ENCODE measurements around the gene KDM2B. TPM values are rescaled to one million over a fixed set of nuclear protein-coding genes. Genes with fewer than 3 reads are reported as not detected.

Gene KDM2B
- total and polyA plus RNA-seq, 2 of the 8 experiments (the other 6 are each of a cell fraction or from before 2014, with no cell fraction given), result 111 to 162 TPM

DNA sequence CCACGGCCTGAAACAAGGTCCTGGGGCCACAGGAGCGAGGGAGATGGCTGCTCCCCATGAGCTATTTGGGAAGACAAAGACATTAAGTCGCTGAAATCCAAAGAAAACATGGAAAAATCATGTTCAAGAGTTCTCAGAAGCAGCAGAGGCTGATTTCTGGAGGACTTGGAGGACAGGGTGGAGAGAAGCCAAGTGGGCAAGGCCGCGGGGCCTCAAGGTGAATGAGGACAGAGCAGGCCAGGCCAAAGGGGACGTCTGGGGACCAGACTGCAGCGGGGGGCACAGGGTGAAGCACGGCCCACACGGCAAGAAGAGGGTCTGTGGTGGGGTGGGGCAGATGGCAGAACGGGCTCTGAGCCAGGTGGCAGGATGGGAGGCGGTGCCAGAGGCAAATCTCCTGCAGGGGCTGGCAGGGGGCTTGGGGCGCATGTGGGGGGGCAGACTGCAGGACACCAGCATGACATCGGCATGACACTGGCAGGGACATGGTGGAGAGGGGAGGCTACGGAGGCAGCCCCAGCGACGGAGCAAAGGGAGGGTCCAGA is 132.0 kb downstream of the KDM2B start:
- FAIRE-seq, result no peak
- POLR2A ChIA-PET (ENCODE audit: partially characterized antibody), result no interaction called here
- CTCF ChIA-PET (ENCODE audit: partially characterized antibody), result interaction anchor here (0.8 to 1.2 kb wide), 2 partner anchors 10 to 38 kb away, joined by 3 to 6 read pairs; no protein-coding TSS in a partner anchor
- TF ChIP-seq CEBPB (IDR thresholded peaks at IDR 0.05; ENCODE audit: low read depth, low read length), result no peak
- no peak for TF ChIP-seq RNF2 (IDR thresholded peaks at IDR 0.05; ENCODE audit: borderline replicate concordance, low read depth, low read length, missing control alignments, poor library complexity, severe bottlenecking)
- TF ChIP-seq, protein P1, sequence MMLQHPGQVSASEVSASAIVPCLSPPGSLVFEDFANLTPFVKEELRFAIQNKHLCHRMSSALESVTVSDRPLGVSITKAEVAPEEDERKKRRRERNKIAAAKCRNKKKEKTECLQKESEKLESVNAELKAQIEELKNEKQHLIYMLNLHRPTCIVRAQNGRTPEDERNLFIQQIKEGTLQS (IDR thresholded peaks at IDR 0.05; ENCODE audit: insufficient read depth, low read depth, low read length), result no peak
- no peak for TF ChIP-seq TCF12 (IDR thresholded peaks at IDR 0.05; ENCODE audit: low read depth, low read length)
- TF ChIP-seq MAFK (IDR thresholded peaks at IDR 0.05; ENCODE audit: low read depth, low read length), result no peak
- TF ChIP-seq HDAC2 (IDR thresholded peaks at IDR 0.05; ENCODE audit: borderline replicate concordance in 1 of 2, low read depth in 2 of 2, low read length in 2 of 2), result no peak
- no peak for TF ChIP-seq SP4 (IDR thresholded peaks at IDR 0.05; ENCODE audit: low read length)
- TF ChIP-seq, protein P2, sequence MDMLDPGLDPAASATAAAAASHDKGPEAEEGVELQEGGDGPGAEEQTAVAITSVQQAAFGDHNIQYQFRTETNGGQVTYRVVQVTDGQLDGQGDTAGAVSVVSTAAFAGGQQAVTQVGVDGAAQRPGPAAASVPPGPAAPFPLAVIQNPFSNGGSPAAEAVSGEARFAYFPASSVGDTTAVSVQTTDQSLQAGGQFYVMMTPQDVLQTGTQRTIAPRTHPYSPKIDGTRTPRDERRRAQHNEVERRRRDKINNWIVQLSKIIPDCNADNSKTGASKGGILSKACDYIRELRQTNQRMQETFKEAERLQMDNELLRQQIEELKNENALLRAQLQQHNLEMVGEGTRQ (IDR thresholded peaks at IDR 0.05; ENCODE audit: low read length), result no peak
- TF ChIP-seq POLR2A (IDR thresholded peaks at IDR 0.05; ENCODE audit: control extremely low read depth in 1 of 2, low read depth in 2 of 2, low read length in 2 of 2), result no peak
- no peak for TF ChIP-seq SP2 (IDR thresholded peaks at IDR 0.05; ENCODE audit: low read length)
- no peak for TF ChIP-seq TBP (IDR thresholded peaks at IDR 0.05; ENCODE audit: low read depth, low read length)
- TF ChIP-seq FOSL1 (IDR thresholded peaks at IDR 0.05; ENCODE audit: insufficient read depth, low read depth, low read length), result no peak

More for the DNA sequence above, 132.0 kb downstream of the KDM2B start:
- Histone ChIP-seq H3K4me3 (ENCODE audit: extremely low read depth in 1 of 4, insufficient read depth in 2 of 4, low read depth in 3 of 4, low read length in 4 of 4) (no peak overlapping the region), H3K4ac (replicated peaks; ENCODE audit: insufficient read length, low read depth, low read length) (no peak overlapping the region), H3K27ac (ENCODE audit: low read depth, low read length) (no peak overlapping the region), H3K27me3 (replicated peaks in 1 of 4; ENCODE audit: control insufficient read depth in 3 of 4, extremely low read depth in 1 of 4, insufficient read depth in 3 of 4, low read length in 3 of 4) (no peaks in the 10 kb centered on the region), H3K56ac (replicated peaks; ENCODE audit: insufficient read length, low read depth, low read length) (no peak overlapping the region), H2AK5ac (ENCODE audit: low read depth, low read length) (no peak overlapping the region), H3K23me2 (ENCODE audit: low read depth, low read length) (no peaks in the 10 kb centered on the region), H3K36me3 (ENCODE audit: control insufficient read depth in 2 of 4, insufficient read depth in 4 of 4, low read length in 3 of 4) (peaks cover 2 to 29% (median 11%) of the 10 kb centered on the region in 4 experiments; a peak in 6 of 8 replicates), H3K18ac (ENCODE audit: extremely low read depth, low read length) (no peak overlapping the region; the same call in 1 of the 2 replicates), H2BK120ac (replicated peaks; ENCODE audit: low read depth, low read length) (no peak overlapping the region), H3K23ac (ENCODE audit: insufficient read length) (no peak overlapping the region), H3K9me3 (ENCODE audit: insufficient read depth in 2 of 2, low read depth in 1 of 2, low read length in 1 of 2) (no peaks in the 10 kb centered on the region), H3K4me1 (replicated peaks in 1 of 4; ENCODE audit: control insufficient read depth in 3 of 4, insufficient read depth in 4 of 4, low read length in 3 of 4) (peaks cover 0 to 2% (median 0%) of the 10 kb centered on the region in 4 experiments; a peak in 3 of 7 replicates), H4K91ac (replicated peaks; ENCODE audit: insufficient read length, low read length) (no peak overlapping the region), H4K8ac (ENCODE audit: extremely low read depth, insufficient read depth, low read length) (no peak overlapping the region), H3K14ac (ENCODE audit: insufficient read length) (no peak overlapping the region), H2BK5ac (ENCODE audit: low read depth, low read length) (no peak overlapping the region; the same call in 1 of the 2 replicates), H2AFZ (ENCODE audit: low read length) (no peak overlapping the region), H2BK12ac (ENCODE audit: low read depth, low read length) (no peak overlapping the region), H3K9ac (replicated peaks in 1 of 4; ENCODE audit: extremely low read depth in 1 of 4, low read depth in 3 of 4, low read length in 3 of 4) (no peak overlapping the region), H3K79me2 (ENCODE audit: control insufficient read depth in 1 of 2, insufficient read depth in 2 of 2, low read length in 2 of 2) (peaks cover 0 to 24% of the 10 kb centered on the region in 2 experiments; a peak in 1 of 4 replicates), H4K5ac (ENCODE audit: insufficient read length, low read depth, low read length) (no peak overlapping the region), H3K4me2 (ENCODE audit: insufficient read depth in 1 of 2, low read depth in 2 of 2, low read length in 2 of 2) (no peak overlapping the region), H4K20me1 (replicated peaks in 1 of 2; ENCODE audit: control insufficient read depth in 1 of 2, insufficient read depth in 2 of 2, low read length in 2 of 2) (peaks cover 12 to 16% of the 10 kb centered on the region in 2 experiments), H3K79me1 (ENCODE audit: low read depth, low read length) (peaks cover 12% of the 10 kb centered on the region), H2BK20ac (ENCODE audit: low read length) (no peak overlapping the region), H2BK15ac (ENCODE audit: low read length) (no peak overlapping the region)
- 88% methylated on average over 10 of the region's 16 CpGs; no CpG with 5 or more reads in 1 of the 2 experiments for WGBS, 2 experiments (ENCODE audit: extremely low coverage in 1 of 2, insufficient coverage in 1 of 2, insufficient read length in 1 of 2, insufficient replicate concordance in 2 of 2, low coverage in 1 of 2, low lambda C conversion rate in 2 of 2, missing lambda C conversion rate in 1 of 2)
- DNase-seq (ENCODE audit: low read depth in 1 of 2, low spot score in 2 of 2), result no peak
